SK-N-SH treated with all-trans-retinoic acid at 6 μM for 48 hours (cell line): ENCODE measurements around the gene SPDYE17.
"Not testable (repeated sequence)": the region's sequence is repeated elsewhere in the genome, so short reads cannot be mapped to it uniquely, and the experiment has no call there.

Experiments
- ARNTL ChIP-seq: fragments of 450-650 bp; formaldehyde crosslinking; IDR thresholded peaks from 2 replicates; pipeline ENCODE4 v1.5.0; 2020; ENCODE audit warnings: low read depth, mild to moderate bottlenecking, moderate library complexity, borderline replicate concordance
- BACH2 ChIP-seq: fragments of 250-450 bp; sonication (Bioruptor Pico); IDR thresholded peaks from 2 replicates; pipeline ENCODE4 v1.9.0; 2021; ENCODE audit warnings: mild to moderate bottlenecking, borderline replicate concordance

DNA sequence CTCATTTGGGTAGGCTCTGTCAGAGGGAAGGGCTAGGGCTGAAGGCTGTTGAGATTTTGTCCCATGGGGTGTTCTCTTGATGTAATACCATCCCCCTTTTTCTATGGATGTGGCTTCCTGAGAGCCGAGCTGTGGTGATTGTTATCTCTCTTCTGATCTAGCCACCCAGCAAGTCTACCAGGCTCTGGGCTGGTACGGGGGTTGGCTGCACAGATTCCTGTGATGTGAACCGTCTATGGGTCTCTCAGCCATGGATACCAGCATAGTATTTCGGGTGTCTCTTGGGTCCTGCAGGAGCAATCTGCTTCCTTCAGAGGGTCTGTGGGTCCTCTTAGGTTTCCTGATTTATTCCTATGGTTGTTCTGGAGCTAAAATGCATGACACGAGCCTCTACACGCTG lies 38.9 kb upstream of the SPDYE17 start:
- not testable (repeated sequence) for TF ChIP-seq BACH2; ARNTL (CRISPR knock-in tag)
